Stimulated activated CD8-positive, alpha-beta memory T cell treated with anti-CD3 and anti-CD28 coated beads, Interleukin-7, amount 100 ng/mL, for 1 hour (primary cell): ENCODE results near the gene FAM151A.

ENCODE experiments used
- DNase-seq, 2 donors: peaks; one replicate each; pipeline ENCODE4 v3.0.0-alpha.2; 2020; ENCODE audit warnings: low read depth in 2 of 2

FAM151A gene

DNA sequence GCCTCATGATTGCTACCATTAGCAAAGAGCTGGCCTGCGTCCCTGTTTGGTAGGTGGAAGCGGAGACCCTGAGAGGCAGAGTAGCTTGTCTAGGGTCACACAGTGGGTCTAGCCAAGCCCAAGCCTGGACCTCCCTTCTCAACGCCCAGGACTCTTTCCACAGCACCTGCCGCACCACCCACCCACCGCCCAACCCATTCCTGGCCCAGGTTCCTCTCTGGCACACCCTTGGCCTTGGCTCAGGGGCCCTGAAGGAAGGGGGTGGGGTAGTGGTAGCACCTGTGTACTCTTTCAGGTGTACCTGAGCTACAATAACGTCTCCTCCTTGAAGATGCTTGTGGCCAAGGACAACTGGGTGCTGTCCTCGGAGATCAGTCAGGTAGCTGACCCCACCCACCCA is 19.3 kb downstream of the FAM151A start:
- DNase-seq = no peak

DNA sequence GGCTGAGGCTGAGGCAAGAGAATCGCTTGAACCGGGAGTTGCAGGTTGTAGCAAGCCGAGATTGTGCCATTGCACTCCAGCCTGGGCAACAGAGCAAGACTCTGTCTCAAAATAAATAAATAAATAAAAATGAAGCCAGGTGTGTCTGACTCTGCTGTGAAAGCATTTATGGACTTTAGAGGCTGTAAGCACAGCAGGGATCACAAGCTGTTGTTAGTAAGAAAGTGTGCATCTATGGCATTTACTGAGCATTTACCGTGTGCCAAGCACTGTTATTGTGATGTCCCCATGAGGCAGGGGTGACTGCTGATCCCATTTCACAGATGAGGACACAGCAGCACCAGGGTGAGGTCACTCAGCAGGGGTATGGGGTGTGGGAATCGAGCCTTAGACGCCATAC is 20.1 kb downstream of the FAM151A start:
- no peak for DNase-seq

DNA sequence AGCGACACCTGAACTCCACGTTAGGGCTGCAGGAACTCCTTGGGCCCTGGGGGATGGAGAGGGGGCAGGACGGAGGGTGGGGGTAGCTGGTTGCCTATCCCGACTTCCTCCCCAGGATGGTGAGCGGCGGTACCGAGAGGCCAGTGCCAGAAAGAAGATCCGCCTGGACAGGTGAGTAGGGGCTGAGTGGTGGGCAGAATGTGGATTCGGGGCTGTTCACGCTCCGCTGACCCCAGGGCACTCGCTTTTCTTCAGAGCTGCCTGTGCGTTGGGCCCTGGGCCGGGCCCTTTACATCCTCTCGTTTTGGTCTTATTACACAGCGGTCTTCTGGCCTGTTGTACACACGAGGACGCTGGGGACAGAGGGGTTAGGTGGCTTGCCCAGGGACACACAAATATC is 20.8 kb downstream of the FAM151A start:
- DNase-seq = no peak

DNA sequence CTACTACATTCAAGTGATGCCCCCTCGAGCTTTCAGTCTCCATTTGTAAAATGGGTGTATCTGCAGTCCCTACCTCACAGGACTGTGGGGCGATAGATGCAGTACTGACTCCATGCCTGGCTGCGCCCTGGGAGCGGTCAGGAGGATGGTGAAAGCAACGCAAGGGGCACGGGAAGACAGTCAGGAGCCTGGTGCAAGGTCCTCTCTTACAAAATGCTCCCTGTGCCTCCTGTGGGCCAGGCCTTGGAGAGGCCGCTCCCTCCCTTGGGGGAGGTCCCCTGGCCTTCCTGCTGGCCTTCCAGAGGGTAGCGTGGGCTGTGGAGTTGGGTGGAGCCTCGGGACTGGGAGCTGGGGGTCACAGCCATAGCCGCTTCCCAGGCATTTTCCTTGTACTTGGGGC is 21.6 kb downstream of the FAM151A start:
- no peak for DNase-seq

DNA sequence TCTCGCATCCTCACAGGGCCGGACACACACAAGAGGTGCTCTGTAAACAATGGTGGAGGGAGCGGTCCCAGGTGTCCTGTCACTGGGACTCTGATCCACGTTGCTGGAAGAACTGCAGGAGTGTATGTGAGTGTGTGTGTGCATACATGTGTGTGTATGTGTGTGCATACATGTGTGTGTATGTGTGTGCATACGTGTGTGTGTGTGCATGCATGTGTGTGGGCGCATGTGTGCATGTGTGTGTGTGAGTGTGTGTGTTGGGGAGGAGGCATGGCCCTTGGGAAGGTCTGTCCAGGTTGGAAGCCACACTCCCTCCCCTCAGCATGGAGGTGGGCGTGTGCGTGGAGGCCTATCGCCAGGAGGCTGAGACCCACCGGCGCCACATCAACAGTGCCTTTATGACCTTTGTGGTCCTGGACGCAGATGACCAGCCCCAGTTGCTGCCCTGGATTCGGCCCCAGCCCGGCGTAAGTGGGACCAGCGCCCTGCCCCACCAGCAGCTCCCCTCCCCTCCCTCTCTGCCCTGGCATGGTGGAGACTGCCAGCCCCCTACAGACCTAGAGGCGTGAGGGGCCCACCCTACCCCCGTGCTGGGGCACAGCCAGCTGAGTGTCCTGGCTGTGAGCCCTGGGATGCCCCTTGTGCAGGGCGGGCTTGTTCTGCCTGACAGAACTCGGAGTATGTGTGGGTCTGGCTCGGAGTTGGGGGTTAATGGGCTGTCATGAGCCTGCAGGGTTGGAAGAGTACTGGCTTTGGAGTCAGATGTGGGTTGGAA is 22.2 kb downstream of the FAM151A start:
- no peak for DNase-seq

DNA sequence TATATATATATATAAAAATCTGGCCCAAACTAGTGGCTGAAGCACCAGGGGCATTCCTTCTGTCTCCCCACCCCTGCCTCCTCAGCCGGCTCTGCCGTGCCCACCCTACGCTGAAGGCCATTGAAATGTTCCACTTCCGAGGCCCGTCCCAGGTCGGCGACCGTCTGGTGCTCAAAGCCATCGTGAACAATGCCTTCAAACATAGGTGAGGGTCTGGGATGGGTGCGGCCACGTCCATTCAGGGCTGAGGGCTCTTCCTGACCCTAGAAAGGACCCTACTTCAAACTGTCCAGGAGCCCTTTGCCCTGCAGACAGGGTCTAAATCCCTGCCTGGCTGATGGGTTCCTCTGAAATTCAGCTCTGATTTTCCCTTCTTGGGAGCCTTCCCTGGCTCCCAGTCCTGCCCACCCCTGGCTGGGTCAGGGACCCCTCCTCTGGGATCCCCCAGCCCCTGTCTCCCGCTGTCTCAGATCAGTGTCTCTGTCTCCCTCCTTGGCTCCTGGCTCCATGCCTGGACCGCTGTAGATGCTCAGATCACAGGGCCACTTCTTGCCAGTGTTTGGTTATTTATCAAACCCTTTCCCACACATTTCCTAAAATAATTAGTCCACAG is 24.0 kb downstream of the FAM151A start:
- DNase-seq = no peak

DNA sequence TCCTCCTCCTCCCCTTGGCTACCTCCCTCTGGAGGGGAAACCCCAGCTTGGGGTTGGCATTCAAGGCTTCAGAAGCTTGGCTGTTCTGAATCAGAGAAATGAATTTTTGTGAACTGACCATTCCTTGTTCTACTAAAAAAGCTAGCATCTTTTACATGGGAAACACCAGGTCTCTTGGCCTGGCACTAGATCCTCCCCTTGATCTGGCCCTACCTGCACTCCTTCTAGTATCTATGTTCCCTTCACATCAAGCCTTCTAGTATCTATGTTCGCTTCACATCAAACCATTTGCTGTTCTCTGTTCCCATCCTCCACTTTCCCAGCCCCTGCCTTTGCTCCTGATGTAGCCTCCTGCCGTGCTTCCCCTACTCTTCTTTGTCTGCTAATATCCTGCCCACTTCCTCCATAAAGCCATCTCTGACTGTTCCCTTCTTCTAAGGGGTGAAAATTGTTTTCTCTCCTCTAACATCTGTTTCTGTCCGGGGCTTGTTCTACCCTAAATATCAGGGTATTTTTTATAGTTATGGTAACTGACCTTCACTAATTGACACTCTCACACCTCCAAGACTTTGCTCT is 25.8 kb downstream of the FAM151A start:
- no peak for DNase-seq

DNA sequence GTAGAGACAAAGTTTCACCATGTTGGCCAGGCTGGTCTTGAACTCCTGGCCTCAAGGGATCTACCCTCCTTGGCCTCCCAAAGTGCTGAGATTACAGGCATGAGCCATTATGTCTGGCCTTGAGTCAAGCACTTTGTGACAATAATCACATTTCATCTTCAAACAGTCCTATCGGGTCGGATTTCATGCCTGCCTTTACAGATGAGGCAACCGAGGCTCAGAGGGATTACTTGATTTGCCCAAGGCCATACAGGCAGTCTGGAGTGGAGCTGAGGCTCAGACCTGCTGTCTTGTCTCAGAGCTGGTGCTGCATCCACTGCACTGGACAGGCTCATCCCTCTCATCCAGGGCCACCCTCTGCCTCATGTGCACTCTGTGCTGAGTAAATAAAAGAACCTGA is 26.6 kb downstream of the FAM151A start:
- DNase-seq = no peak

DNA sequence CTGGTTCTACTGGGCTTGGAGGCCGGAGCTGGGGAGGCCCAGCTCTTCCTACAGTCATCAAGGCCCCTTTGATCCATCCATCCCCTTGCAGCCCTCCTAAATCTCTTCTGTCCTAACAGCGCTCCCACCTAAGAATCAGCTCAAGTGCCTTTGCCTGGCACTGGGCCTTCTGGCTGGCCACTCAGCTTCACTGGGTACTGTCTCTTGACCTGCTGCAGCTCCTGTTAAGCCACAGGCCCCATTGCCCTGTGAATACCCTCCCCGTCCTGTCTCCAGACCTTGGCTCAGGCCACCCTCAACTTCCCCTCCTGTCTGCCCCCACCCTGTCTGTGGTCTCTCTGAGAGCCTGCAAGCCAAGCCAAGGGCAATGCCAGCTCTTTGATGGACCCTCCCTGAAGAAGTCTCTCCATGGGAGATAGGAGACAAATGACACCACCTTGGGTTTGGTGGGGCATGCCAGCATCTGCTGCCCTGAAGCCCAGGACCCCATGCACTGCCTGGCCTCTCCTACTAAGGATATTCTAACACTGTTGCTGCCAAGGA is 27.3 kb downstream of the FAM151A start:
- DNase-seq = no peak

DNA sequence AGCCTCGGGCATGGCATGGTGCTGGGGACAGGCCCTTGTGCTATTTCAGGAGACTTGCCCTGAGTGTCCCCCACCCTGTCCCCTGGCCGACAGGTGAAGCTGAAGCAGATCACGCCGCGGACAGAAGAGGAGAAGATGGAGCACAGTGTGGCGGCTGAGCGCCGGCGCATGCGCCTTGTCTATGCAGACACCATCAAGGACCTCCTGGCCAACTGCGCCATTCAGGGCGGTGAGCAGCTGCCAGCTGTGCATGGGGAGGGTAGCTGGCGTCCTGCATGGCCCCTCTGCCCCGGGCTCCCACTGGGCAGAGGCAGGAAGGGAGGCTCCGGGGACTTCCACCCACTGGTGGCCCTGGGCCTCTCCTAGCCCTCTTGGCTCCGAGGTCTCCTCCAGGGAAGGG is 28.9 kb downstream of the FAM151A start:
- no peak for DNase-seq

DNA sequence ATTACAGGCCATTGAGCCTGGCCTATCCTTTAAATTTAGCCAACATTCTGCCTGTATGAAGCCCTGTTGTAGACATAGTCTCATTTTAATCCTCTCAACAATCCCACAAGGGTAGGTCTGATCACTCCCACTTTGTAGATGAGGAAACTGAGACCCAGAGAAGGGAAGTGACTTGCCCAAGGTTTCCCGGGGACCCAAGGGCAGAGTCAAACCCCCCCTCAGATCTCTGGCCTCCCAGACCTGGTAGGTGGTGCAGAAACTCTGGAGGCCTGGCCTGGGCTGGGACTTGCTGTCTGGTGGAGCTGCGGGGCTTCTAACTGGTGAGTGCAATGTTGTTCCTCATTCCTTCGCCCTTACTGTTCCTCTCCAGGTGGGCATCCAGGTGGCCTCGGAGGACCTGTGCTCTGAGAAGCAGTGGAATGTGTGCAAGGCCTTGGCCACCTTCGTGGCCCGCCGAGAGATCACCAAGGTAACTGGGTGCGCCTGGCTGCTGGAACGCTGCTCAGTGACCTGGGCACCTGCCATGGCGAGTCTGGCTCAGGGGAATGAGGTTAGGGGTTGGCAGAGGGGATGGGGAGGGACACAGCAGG is 29.7 kb downstream of the FAM151A start:
- DNase-seq = no peak

DNA sequence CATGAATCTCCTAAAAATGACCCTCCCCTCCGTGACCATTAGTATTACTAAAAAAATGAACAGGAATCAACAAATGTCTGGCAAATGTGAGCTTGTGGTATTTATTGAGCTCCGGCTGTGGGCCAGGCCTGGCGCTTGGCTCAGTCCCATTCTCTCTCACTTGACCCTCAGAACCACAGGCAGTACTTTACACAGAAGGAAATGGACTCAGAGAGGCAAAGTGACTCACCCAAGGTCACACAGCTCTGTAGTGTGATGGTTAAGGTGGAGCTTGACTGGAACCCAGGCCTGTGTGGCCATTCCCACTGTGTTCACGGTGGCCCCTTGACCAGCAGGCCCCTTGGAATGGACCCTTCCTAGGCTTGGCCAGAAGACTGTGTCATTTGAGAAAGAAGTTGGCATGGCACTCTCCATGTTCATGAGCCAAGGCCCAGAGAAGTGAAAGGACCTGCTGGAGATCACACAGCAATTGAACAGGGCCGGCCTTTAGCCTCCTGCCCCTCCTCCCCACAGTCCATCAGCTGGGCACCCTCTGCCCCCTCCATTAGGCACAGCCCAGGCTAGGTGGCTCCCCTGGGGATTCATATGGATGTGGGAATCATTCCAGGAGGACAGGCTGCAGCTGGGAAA is 32.1 kb downstream of the FAM151A start:
- no peak for DNase-seq

DNA sequence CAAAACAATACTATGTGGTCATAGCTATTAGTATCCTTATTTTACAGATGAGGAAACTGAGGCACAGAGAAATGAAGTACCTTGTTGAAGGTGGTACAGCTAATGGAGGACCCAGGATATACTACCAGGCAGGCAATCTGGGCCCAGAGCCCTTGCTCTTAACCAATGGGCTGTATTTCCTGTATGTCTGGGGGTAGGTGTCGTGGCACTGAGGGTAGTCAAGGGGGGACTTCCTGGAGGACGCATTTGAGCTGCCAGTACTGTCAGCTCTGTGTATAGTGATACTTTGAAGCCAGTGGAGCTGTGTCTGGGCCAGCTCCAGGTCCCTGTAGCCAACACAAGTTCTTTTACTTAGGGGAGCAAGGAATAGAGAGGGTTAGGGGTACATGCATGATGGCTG is 34.9 kb downstream of the FAM151A start:
- DNase-seq = no peak

DNA sequence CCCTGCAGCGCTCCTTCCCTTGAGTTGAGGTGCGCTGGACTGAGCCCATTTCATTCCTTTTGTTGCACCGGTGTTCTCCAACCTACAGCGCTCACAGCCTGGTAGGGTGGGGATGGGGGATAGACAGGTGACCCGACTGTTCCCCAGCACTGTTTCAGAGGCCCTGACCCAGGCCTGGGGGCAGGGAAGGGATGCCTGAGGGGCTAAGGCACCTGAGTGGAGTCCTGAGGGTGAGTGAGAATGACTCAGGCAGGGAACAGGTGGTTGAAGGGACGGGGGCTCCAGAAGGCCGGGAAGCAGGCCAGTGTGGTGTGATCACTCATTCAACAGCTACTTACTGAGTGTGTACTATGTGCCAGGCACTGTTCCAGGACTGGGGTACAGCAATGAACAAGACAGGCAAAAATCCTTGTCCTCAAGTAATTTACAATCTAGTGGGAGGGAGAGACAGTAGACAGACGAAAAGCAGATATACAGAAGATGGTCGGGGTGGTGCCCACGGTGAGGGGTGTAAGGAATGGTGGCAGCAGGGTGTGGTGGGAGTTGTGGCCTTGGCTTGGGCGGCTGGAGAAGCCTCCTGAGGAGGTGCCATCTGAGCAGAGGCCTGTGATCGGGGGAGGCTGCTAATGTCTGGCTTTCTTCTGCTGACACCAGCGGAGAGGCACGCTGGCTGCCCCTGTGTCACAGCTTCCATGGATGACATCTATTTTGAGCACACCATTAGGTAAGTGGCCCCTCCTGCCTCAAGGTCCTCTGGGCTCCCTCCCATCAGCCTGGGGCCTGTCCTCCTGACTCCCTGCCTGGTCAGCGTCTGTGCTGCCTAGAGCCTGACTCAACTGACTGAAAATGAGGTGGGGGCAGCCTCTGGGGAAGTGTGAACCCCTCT is 37.9 kb downstream of the FAM151A start:
- no peak for DNase-seq

DNA sequence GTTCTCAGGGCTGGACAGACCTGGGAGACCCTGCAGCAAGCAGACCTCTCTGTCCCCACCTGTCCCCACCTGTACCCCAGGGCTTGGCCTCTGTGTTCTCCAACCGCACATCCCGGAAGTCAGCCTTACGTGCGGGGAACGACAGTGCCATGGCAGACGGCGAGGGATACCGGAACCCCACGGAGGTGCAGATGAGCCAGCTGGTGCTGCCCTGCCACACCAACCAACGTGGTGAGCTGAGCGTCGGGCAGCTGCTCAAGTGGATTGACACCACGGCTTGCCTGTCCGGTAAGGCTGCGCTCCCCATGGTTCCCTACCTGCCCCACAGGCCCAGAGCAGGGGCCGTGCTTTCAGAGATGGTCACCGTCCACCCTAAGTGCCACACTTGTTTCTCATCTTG is 38.8 kb downstream of the FAM151A start:
- no peak for DNase-seq

DNA sequence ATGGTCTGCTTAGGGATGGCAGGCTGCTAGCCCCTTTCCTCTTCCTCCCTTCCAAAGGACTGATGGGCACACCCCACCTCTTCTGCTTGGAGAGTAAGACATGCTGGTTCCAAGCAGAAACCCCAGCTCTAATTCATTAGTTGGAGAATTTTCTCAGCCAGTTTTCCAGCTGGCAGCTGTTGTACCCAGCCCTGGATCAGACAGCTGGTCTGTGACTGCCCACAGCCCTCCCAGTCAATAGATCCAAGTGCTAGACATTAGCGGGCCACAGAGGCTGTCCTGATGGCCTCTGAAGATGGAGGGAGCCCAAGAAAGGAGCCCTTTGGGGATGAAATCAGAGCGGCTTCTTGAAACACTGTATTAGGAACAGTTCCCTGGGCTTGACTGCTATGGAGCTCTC is 39.5 kb downstream of the FAM151A start:
- DNase-seq = no peak

DNA sequence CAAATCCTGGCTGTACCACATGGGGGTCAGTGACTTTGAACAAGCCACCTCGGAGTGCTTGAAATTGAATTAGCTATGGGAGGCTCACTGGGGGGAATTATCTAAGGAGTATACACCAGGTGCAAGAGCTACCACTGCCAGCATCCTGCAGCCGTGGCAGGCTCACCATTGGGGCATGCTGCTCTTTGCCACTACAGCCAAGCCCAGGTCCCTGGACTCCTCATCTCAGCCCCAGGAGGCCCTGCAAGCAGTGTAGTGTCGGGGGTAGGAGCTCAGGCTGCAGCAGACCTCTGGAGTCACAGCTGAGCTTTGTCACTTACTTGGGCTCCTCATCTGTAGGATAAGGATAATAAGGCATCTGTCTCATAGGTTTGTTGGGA is 40.0 kb downstream of the FAM151A start:
- no peak for DNase-seq

DNA sequence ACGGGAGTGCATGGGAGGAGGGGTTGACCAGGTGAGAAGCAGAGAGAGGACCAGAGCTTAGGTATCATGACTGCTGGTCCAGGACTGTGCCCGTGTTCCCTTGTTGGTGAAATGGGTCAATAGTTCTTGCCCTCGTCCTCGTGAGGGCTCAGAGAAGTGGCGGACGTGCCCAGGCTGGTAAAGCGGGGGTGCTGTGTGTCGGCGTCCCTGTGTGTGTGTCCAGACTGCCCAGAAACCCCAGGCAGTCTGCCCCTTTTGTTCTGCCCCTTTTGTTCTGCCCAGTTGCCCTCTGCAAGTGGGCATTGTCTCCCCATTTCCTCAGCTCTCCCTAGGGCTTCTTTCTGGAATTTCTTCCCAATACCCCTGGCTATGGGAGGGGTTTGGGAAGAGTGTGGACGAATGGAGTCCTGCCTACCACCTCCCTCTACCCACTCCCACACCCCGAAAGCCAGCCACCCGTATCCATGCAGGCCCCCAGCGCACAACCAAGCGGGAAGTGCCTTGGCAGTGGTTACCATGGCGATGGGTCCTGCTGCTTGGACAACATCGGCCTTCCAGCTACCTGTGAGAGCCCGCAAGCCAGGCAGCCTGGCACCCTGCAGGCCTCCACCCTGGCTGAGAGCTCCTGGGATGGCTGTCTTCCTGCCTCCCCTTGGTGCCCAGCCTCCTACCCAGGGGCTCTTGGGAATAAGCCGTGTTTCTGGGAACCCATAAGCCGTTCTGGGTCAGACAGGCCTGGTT is 40.6 kb downstream of the FAM151A start:
- DNase-seq = no peak

DNA sequence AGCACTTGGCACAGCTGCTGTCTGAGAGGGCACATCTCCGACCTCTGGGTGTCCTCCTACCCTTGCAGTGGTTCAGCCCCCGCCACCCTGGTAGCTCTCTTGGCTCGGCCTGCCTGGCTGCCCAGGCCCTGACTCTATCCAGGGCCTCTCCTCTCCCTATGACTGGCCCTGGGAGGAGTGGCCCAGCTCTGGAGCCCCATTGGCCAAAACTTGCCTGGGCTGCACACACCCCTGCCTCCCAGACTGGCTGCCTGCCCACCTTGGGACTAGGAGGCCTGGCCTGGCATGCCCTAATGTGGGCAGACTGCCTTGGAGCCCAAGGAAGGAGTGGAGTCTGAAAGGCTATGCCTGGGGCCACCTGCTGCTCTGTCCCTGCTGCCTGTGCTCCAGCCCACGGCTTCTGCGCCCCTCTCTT is 41.7 kb downstream of the FAM151A start:
- no peak for DNase-seq

DNA sequence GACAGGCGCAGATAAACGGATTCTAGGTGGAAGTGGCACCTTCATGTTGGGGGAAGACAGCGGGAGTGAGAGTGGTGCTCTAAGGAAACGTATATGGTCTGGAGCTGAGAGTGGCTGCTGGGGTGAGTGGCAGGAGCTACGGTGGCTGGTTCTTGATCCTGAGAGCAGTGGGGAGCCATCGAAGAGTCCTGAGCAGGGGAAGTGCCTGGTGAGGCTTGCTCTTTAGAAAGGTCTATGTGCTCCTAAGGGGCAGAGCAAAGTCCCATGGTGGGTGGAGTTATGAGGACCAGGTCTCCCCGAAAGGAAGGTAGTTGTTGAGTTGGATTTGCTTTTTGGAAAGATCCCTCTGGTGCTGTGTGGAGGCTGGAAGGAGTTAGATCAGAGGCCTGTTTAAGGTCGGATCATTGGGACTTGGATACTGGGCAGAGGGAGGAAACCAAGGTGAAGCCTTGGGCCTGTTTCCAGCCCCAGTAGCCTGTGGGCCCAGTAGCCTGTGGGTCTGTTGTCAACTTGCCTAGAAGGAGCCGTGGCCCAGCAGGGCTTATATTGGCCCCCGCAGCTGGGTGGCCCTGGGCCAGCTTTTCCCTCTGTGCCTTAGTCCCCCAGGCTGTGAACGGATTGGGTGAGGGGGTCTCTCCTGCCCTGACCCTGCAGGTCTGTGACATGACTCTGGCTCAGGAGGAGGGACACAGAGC is 42.3 kb downstream of the FAM151A start:
- no peak for DNase-seq
